Stimulated activated CD4-positive, alpha-beta T cell treated with anti-CD3 and anti-CD28 coated beads, TNF-alpha, amount 100 ng/mL, for 4 hours (primary cell): Measurements from ENCODE around the gene XPO6.
"Not testable (repeated sequence)": the region's sequence is repeated elsewhere in the genome, so short reads cannot be mapped to it uniquely, and the experiment has no call there.

ENCODE experiments used
- DNase-seq, 3 experiments: peaks; one replicate each; pipeline ENCODE4 v3.0.0-alpha.2; 2020; ENCODE audit warnings: low read depth in 3 of 3

Gene XPO6

DNA sequence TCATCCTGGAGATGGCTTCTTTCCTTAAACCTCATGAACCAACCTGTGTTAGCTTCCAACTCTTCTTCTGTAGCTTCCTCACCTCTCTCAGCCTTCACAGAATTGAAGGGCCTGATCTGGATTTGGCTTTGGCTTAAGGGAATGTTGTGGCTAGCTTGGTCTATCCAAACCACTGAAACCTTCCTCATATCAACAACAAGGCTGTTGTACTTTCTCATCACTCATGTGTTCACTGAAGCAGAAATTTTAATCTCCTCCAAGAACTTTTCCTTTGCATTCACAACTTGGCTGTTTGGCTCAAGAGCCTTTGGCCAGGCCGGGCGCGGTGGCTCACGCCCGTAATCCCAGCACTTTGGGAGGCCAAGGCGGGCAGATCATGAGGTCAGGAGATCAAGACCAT is 95.9 kb downstream of the XPO6 start:
- not testable (repeated sequence) for DNase-seq

DNA sequence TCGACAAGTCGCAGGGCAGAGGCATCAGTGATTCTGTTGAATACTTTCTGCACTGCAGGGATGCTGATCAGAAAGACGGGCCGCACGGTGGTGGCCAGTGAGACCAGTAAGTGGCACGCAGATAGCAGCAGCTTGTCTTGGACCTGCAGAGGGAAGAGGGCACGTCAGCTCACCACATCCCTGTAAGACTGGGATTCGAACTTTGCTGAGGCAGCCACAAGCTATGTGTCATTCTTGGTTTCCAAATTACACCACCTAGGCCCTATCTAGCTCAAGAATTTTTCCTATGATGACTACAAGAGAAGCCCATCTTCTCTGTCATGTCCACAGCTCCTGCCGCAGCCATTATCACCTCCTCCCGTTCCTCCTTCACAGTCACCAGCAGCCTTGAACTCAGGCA is 98.9 kb downstream of the XPO6 start:
- DNase-seq: no peak

DNA sequence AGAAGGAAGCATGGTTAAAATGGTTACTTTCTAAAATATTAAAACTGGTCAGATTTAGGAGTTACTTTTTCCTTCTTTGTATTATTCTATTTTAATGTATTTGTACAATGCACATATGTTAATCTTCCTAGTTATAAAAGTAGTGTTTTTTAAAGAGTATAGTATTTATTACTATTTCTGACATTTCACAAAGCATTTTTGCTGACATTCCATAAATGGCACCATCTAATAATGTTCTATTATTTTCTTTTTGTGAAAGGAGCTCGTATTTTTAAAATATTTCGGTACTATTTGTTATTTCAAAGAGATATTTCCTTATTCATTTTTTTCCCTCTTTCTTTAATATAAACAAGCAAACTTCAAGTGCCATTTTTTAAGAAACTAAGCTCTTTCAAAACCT is 100.8 kb downstream of the XPO6 start:
- DNase-seq: no peak

DNA sequence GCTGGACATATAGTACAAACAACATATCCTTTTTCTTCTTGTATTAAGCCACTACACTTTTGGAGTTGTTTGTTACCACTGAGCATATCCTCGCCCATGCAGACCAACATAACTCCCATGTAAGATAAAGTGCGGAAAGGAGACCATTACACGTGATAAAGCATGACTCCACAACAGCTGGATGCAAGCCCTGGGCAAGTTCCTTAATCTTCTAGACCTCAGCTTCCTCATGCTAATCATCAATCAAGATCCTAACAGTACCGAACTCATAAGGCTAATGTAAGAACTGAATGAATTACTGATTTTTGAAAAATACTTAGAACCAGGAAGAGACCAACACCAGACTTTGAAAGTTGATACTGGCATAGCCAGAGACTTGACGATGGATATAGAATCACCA is 101.3 kb downstream of the XPO6 start:
- DNase-seq: no peak

DNA sequence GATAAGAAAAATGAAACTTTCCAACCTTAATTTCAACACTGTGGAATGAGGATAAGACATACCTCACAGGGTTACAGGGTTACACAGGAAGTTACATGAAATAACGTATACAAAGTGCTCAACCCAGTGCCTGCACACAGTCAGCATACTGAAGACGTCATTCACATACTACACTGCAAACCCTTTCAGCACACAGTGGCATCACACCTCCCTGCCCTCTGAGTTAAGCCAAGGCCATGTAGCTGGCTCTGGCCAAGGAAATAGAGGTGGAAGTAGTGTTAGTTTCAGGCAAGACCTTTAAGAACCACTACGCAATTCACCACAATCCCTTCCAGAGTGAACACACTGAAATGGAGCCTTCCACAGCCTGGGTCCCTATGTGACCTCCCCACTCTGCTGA is 101.7 kb downstream of the XPO6 start:
- DNase-seq: no peak

DNA sequence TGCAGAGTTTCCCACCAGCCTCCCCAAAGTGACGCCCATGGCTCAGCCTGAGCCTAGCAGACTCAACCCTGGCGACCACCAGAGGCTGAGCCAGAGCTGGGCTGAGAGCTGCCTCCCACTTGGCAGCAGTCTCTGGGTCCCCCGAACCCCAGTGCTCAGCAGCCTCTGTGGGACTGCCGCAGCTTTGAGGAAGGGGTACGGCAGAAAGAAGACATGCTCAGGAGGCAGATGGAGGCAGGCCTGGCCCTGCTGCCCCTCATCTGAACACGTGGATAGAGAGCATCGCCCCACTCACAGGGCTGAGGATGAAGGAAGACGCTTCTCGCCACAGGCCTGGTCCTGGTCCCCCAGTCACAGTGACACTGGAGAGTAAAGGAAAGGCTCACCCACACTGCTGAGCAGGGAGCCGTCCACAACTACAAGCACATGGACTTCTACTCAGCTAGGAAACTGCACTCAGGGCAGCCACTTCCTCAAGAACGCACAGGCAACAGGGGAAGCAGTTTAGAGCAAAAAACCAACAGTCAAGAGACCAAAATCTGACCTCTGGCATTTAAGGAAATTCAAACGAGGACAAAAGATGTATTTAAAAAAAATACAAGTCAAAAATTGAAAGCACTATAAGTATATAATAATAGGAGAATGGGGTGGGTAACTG is 103.0 kb downstream of the XPO6 start:
- no peak for DNase-seq

DNA sequence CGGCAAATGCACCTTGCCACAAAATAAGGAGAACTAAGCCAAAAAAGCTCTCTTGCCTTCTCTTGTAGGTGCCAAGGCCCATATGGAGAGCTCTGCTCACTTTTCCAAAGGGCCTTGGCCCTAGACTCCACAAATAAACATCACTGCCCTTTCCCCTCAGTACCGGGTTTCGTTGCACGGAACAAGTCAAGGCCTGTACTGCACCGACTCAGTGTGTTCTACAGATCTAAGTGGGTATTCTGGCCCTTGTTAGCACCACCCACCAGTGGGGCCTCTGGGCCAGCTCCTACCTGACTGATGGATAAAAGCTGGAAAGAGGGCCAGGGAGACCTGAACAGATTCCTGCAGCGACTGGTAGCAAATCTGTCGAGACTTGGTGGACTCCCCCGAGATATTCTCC is 104.5 kb downstream of the XPO6 start:
- DNase-seq: no peak

DNA sequence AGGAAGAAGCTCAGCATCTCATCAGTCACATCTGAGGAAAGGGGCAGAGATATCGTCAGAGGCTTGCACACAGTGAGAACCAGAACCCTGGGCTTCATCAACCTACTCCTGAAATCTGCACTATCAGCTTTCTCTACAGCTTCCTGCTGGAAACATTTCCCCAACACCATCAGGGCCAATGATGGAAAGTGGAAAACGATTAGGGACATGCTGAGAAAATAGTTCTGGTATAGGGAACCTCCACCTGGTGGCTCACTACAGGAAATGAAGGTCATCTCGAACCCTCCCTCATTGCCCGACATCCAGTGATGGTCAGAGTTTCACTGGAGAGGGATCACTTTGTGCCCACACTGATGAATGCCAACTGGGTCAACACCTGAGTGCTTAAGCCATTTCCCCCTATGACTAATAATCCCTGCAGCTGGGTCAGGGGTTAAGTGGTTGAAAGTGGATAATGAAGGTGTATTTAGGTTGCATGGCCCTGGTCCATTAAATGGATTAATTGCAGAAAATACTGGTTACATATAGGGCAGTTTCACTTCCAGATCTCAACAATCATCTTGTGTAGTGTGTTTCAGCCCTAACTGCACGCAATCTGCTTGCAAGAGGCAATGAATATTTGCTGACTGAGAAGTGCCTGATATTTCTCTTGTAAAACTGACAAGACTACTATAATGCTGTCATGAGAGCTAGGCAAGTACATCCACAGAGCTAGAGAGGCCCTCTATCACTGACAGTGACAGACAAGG is 105.1 kb downstream of the XPO6 start:
- no peak for DNase-seq

DNA sequence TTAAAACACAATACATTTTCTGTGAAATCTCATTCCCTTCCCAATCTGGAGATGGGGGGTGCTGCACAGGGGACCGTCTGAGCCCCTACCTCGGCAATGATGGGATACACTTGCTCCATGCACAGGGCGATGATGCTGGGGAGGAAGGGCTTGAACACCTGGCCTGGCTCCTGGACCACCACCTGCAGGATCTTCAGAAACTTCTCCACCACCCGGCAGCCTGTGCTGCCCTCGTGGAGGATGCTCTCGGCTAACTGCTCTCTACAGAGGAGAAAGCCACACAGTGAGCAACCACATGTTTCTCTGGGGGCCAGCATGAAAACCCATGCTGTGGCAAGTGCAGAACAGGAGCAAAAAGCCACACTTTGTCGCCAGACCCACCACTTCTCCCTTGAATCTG is 105.8 kb downstream of the XPO6 start:
- DNase-seq: no peak

DNA sequence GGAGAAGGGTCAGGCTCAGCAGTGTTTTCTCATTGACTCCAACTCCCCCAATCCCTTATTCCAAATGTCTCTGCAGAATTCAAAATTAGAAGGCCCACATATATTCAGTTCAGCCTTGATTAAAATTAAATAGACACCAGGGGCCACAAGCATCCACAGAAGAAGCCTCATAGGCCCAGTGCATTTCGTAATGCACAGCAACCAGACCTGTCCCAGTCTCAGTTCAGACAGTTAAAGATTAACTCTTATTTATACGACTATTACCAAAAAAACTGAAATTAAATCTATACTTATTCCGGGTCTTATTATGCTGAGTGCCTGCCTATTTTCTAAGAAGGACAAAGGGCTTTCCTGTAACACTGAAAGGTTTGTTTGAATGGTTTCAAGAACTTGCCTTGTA is 106.5 kb downstream of the XPO6 start:
- no peak for DNase-seq

DNA sequence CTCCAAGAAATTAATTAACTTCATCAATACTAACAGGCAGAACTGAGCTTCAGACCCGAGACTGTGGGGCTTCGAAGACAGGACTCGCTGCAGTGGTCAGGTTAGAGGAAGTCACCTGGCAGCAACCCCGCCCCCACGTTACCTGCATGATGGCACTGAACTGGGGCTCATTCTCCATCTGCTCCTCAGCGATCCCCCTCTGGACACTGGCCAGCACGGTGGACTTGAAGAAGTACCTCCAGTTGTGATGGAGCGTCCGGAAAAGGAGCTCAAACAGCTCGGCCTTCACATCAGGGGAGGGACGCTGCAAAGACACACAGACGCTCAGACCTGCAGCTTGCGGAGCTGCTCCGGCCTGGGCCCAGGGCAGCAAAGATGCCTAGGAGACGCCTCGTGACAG is 107.4 kb downstream of the XPO6 start:
- no peak for DNase-seq

DNA sequence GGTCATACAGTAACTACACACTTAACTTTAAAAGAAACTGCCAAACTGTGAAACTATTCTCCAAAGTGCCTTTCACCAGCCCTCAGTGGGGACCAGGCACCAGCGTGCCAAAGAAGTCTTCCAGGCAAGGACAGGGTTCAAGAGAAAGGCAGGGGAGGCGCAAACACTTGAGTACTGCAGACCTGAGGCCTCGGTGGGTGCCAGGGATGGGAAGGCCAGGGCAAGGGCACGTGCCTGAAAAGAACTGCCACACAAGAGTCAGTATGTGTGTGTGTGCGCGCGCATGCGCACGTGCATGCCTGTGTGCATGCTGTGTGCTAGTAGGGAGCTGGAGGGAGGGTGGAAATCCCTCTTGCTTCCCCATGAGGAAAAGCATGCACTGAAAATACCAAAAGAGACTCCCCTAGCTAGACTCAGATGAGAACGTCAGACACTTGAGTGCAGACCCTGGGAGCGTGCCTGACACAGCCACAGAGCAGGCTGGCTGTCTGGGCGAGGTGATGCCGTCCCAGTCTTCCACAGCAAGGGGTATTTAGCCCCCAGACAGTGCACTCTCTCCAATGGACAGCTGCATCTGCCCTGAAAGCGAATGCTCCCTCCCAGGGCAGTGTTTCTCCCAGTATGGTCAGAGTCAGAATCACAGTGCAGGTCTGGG is 108.1 kb downstream of the XPO6 start:
- DNase-seq: no peak

DNA sequence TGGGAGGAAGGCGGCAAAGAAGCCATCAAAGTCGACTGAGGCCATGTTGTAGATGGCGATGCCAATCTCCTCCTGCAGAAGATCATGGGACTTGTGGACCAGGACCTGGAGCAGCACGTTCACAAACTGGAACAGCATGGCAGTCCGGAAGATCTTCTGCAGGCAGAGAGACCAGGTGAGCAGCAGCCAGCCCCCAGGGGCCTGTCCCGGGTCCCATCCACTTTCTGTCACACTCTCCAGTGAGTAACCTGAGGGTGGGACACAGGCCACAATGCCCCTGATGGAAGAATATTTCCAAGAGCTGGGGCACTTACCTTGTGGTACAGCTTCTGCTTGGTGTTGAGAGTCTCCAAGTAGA is 110.3 kb downstream of the XPO6 start:
- DNase-seq: no peak

DNA sequence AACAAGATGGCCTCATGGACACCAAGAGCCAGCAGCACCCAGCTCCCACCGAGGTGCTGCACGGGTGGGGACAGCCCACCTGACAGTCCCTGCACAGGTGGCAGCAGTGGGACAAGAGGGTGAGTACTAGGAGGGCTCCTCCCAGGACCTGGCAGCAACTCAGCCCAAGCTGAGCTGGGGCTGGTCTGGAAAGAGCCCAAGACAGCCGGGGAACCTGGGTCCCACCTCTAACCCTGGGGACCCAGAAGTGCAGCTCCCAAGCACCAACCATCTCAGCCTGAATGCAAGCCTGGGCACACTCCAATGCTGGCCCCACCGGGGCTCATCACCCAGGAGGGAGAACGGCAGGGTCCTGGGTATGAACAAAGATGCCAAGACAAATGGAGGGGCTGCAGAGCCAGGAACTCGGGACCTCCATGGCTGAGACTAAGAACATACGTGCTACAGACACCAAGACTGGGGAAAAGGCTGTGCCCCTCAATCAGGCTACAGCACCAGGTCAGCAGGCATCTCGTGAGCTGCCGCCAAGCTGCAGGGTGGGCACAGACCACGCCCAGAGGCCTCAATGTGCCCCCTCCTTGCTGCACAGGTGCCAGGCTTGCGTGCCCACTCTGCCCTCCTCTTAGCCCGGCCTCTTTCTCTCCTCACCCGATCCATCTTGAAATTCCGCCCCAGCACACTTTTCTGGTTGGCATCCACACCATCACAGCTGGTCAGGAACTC is 110.8 kb downstream of the XPO6 start:
- no peak for DNase-seq

DNA sequence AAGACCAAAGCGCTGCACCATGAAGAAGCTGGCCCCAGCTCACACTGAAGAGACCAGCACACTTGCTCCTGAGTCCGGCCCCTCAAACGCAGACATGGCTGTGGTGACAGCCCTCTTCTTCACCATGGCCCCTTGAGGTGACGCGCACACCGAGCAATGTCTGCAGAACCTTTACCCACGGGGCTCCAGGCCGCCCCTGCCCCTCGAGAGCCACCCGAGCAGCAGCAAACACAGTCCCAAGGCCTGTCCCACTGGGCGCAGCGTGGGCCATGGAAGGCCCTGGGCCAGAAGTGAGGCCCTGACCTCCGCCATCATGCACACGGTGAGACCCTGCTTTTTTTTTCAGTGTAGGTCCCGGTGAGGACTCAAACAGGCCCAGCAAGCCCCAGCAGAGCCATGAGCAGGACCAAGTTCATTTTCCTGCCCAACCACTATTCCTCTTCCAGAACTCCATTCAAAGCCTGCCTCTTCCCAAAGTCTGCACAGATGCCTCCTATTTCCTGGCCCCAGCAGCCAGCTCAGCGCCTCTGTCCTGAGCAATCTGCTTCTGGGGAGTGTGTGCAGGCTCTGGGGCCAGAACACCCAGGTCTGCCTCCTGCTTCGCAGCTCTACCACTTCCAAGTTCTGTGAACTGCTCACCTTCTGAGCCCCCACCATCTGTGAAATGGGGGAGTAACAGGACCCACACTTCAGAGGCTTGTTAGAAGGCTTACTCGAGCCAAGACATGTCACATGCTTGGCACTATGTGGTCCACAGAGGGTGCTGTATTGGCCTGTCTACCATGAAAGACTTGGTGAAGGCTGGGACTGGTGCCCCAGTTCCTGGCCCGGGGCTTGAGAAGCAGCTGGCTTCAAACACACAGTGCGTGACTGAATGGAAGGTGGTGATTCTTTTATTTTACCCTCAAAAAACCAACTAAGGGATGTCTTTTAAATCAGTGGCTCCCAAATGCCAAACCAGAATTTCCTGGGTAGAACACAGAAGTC is 112.5 kb downstream of the XPO6 start:
- DNase-seq: no peak

DNA sequence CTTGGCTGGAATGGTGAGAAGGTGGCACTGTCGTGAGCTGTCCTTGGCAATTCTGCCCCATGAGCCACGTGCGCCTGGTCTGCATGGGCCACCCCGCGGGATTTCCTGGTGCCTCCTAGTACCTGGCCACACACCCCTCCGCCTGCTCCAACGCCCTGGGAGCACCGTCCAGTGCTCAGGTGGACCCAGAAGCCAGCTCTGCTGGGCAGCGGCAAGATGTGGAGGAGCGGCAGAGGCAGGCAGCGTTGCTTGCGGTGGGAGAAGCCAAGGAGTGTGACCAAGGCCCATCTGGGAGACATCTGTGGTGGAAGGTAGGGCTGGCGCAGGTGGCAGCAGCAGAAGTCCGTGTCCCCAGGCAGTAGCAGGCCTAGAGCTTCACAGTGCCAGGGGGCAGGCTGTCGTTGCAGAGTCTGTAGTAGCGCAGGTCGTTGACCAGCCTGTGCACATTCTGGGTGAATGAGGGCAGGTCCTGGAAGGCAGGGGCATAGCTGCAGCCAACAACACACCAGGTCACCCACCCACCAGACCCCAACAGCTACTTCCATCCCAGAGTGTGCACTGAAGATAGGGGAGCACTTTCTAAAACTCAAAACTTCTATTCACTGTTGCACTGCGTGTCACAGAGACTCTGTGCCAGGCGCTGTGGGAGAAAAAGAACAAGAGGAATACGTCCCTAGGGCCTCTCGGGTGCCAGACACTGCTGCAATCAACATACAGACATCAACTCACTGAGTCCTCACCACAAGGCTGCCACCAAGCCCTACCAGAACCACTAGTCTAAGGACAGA is 113.4 kb downstream of the XPO6 start:
- DNase-seq: no peak

DNA sequence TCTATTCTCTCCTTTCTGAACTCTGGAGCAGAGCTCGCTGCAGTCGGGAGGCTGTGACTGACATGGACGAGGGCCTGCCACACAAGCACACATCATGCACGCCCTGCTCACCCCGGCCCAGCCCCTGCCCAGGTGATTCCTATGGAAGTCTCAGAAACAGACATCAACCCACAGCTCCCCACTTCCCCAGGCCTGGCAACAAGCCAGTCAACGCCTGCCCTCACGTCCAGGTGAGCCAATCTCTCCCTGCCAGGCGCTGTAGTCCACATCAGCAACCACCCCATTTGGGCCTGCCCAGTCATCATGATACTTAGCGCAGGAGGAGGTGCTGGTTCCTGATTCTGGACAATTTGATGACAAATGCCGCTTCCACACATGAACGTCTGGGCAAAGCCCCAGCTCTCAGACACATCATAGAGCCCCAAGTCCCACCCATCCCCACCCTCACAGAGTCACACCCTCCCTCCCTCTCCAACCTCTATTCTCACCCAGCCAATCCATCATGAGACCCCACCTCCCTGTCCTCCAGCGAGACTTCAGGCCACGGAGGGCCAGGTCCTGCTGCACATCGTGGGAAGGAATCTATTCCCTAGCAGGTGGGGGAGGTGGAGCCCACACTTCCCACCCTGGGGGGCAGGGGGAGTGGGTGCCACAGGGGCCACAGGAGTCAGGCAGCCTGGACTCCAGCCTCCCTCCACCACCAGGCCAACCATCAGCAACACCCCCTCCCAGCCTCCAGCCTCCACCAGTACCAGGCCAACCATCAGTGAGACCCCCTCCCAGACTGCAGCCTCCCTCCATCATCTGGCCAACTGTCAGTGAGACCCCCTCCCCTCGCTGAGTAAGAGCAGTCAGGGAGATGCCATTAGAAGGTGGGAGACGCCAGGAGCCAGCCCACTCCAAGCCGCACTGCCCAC is 114.5 kb downstream of the XPO6 start:
- no peak for DNase-seq

DNA sequence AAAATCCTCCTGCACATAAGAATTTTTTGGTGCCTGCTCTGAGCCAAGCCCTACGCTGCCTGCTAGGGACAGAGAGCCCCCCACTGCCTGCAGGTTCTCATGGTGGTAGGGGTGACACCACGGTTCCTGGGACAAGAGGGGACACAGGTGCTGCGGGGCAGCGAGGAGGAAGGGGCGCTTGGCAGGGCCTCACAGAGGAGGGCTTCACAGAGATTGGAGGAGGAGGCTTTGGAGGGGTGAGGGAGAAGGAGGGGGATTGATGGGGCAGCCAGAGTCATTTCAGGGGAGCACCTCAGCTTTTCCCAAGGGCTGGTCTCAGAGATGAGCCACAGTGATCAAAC is 118.4 kb downstream of the XPO6 start:
- no peak for DNase-seq

DNA sequence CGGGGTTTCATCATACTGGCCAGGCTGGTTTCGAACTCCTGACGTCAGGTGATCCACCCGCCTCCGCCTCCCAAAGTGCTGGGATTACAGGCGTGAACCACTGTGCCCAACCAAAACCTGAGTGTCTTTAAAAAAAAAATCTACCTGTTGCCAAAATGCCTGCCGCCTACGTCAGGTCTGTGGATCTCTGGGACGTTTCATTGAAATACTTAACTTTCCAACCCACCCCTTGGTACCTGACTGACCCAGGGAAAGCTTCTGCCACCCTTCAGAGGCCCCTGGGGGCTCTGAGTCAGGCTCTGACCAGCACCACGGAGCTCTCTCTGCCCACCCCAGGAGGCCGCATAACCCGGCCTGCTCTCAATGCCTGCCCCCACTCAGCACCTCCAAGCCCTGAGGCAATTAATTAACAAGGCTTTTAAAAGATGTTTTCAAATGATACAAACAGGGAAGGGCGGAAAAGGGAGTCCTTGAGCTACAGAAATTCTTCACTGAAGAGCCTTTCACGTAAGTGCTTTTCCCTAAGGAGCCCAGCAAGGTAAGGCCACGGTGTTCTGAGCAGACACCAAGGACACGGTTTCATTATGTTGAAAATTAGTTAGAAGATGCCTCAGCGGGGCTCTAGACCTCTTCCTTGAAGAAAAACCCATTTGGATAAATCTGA is 118.9 kb downstream of the XPO6 start:
- no peak for DNase-seq
